Cardiac fibroblast (primary cell): Measurements from ENCODE around the gene STIMATE.

Experiments used
- DNase-seq, 2 donors: peaks; one replicate each; pipeline versions ENCODE4 v3.0.0 to v3.0.0-alpha.2; 2010; ENCODE audit warnings: low read depth in 2 of 2
- H3K4me3 ChIP-seq, 2 donors: replicated peaks in 1 of 2; 1 replicate in 1 of 2; 2 replicates in 1 of 2; pipeline ENCODE4 v1.5.1; 2011; ENCODE audit warnings: low read depth in 2 of 2, low read length in 2 of 2, mild to moderate bottlenecking in 2 of 2, moderate library complexity in 1 of 2
- TF ChIP-seq, protein P1 (sequence below): IDR thresholded peaks from one replicate; pipeline ENCODE4 v1.5.1; 2011; ENCODE audit warnings: low read depth, mild to moderate bottlenecking, low read length, inconsistent platforms

Gene STIMATE

DNA sequence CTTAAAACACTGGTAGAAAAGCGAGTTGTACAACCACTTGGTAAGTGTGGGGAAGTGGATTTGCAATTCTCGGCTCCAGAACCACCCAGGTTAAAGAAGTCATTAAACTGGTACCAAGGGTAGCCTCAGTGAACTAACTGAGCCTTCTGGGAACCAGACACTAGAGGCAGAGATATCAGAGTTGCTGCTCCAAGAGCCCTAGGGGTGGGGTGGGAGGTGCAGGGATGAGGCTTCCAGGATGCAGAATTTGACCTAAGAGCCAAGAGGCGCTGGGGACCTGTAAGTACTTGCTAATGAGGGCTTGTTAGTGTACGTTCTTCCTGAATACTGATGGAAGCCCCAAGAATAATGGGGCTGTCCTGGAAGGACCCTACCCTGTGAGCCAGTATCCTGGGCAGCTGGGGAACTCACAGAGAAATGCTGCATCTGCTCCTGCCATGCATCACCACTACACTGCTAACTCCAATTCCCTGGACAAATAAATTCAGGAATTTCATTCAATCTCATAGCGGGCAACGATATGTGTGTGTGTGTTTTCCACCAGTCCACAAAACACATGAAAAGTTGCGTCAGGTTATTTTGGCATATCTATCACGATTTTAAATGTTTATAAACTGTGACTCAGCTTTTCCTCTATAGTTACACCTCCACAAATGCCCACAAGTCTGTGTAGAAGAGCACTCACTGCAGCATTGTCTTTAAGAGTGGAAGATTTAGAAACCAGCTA lies 23.8 kb downstream of the STIMATE start:
- peak; percentile 56 to 64 for DNase-seq
- TF ChIP-seq, protein P1, sequence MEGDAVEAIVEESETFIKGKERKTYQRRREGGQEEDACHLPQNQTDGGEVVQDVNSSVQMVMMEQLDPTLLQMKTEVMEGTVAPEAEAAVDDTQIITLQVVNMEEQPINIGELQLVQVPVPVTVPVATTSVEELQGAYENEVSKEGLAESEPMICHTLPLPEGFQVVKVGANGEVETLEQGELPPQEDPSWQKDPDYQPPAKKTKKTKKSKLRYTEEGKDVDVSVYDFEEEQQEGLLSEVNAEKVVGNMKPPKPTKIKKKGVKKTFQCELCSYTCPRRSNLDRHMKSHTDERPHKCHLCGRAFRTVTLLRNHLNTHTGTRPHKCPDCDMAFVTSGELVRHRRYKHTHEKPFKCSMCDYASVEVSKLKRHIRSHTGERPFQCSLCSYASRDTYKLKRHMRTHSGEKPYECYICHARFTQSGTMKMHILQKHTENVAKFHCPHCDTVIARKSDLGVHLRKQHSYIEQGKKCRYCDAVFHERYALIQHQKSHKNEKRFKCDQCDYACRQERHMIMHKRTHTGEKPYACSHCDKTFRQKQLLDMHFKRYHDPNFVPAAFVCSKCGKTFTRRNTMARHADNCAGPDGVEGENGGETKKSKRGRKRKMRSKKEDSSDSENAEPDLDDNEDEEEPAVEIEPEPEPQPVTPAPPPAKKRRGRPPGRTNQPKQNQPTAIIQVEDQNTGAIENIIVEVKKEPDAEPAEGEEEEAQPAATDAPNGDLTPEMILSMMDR: no peak

GRCh38 chr3:52872245-52872644 lies 25.1 kb downstream of the STIMATE start:
- TF ChIP-seq, protein P1: no peak
- DNase-seq: no peak
- no peak overlapping the region for H3K4me3 ChIP-seq

More for the DNA sequence above, 23.8 kb downstream of the STIMATE start:
- H3K4me3 ChIP-seq: no peak overlapping the region

GRCh38 chr3:52871761-52872160 lies 25.6 kb downstream of the STIMATE start:
- no peak overlapping the region for H3K4me3 ChIP-seq
- TF ChIP-seq, protein P1: no peak
- DNase-seq: no peak

DNA sequence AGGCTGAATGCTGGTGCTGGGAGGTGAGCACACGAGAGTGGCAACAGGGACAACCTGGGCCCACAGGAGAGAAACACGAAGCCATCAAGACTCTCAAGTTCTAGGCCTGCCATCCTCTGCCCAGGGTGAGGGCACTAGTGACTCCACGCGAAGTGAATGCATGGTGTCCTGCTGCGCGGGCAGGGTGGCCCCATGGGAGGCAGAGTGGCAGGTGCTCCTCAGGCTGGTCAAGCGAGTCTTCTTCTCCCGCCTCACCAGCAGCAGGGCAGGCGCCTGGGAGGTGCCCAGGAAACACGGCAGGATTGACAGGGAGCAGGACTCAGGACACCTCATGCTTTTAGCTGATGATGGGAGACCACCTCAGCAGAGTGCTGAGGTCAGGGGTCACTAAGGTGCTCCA lies 26.9 kb downstream of the STIMATE start:
- DNase-seq: no peak
- no peak overlapping the region for H3K4me3 ChIP-seq
- TF ChIP-seq, protein P1: no peak

GRCh38 chr3:52866427-52866826 lies 30.9 kb downstream of the STIMATE start:
- TF ChIP-seq, protein P1: no peak
- DNase-seq: no peak
- no peak overlapping the region for H3K4me3 ChIP-seq

DNA sequence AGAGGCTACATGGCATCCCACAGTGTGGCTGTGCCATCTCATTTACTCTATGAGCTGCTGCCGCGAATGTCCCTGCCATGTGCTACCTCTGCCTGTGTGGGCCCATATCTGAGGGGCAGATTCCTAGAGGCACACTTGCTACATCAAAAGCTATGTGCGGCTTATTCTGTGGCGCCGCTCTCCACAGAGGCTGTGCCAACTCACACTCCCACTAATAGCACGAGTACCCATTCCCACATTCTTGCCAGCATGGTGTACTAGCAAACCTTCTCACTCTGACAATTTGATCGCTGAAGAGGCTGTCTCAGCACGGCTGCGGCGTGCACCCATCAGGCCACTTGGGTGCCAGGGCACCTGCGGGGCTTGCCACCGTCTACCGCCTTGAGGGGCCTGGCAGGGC lies 31.4 kb downstream of the STIMATE start:
- TF ChIP-seq, protein P1: no peak
- no peak overlapping the region for H3K4me3 ChIP-seq
- DNase-seq: no peak

- TF ChIP-seq, protein P1: no peak
- DNase-seq: no peak
- no peak overlapping the region for H3K4me3 ChIP-seq
These were observed 37.0 kb downstream of the STIMATE start for GRCh38 chr3:52860424-52860768.
